ENCODE data around the gene PAQR5. TPM values are rescaled to one million over a fixed set of nuclear protein-coding genes. Genes with fewer than 3 reads are reported as not detected.

Gene PAQR5
- total RNA-seq, 6 experiments from 2014 or later, result 0.28 to 3.0 (median 0.98) TPM

GRCh38 chr15:69316291-69316690 is 17.6 kb downstream of the PAQR5 start:
- WGBS (ENCODE audit: insufficient coverage, low coverage, low lambda C conversion rate, missing lambda C conversion rate), result 66% methylated on average over 7 of the region's 8 CpGs
- ATAC-seq (no peak), DNase-seq (no peak)
- Histone ChIP-seq H3K27ac (no peak overlapping the region), H3K36me3 (no peaks in the 10 kb centered on the region), H3K4me1 (no peaks in the 10 kb centered on the region), H3K4me3 (no peak overlapping the region), H3K9me3 (no peaks in the 10 kb centered on the region), H3K27me3 (no peaks in the 10 kb centered on the region)
- intact Hi-C loops (cut with DNase I), result no loop called here
- no peak for TF ChIP-seq POLR2A (IDR thresholded peaks at IDR 0.05)

GRCh38 chr15:69317392-69317841 is 18.7 kb downstream of the PAQR5 start:
- 33% methylated on average over 2 of the region's 5 CpGs for WGBS (ENCODE audit: insufficient coverage, low coverage, low lambda C conversion rate, missing lambda C conversion rate)
- ATAC-seq (peak in 2 of 4 donors; percentile 16 to 30), DNase-seq (no peak)
- intact Hi-C loops (cut with DNase I), result no loop called here
- TF ChIP-seq CTCF (IDR thresholded peaks at IDR 0.05) (no peak), POLR2A (IDR thresholded peaks at IDR 0.05) (no peak)
- no peaks in the 10 kb centered on the region for H3K27me3 ChIP-seq
- no peaks in the 10 kb centered on the region for H3K36me3 ChIP-seq
- no peaks in the 10 kb centered on the region for H3K4me1 ChIP-seq
- H3K27ac ChIP-seq, result no peak overlapping the region
- no peaks in the 10 kb centered on the region for H3K9me3 ChIP-seq
- no peak overlapping the region for H3K4me3 ChIP-seq

- WGBS (ENCODE audit: insufficient coverage, low coverage, low lambda C conversion rate, missing lambda C conversion rate), result 80% methylated on average over 1 of the region's 7 CpGs
- Histone ChIP-seq H3K4me3 (no peak overlapping the region), H3K27me3 (no peaks in the 10 kb centered on the region), H3K36me3 (no peaks in the 10 kb centered on the region), H3K4me1 (no peaks in the 10 kb centered on the region), H3K27ac (no peak overlapping the region), H3K9me3 (no peaks in the 10 kb centered on the region)
- no peak for TF ChIP-seq CTCF (IDR thresholded peaks at IDR 0.05)
- intact Hi-C loops (cut with DNase I), result no loop called here
- DNase-seq, result no peak
- no peak for ATAC-seq
Observed at GRCh38 chr15:69318033-69318432, 19.3 kb downstream of the PAQR5 start.

- DNase-seq (no peak), ATAC-seq (no peak)
- Histone ChIP-seq H3K36me3 (no peaks in the 10 kb centered on the region), H3K9me3 (no peaks in the 10 kb centered on the region), H3K4me1 (no peaks in the 10 kb centered on the region), H3K4me3 (no peak overlapping the region), H3K27ac (no peak overlapping the region), H3K27me3 (no peaks in the 10 kb centered on the region)
- intact Hi-C loops (cut with DNase I), result no loop called here
- WGBS (ENCODE audit: insufficient coverage, low coverage, low lambda C conversion rate, missing lambda C conversion rate), result 52% methylated on average over 5 of the region's 19 CpGs
- TF ChIP-seq POLR2A (IDR thresholded peaks at IDR 0.05) (no peak), CTCF (IDR thresholded peaks at IDR 0.05) (no peak)
Observed at GRCh38 chr15:69319384-69320375, 21.0 kb downstream of the PAQR5 start.

GRCh38 chr15:69320977-69321554 is 22.4 kb downstream of the PAQR5 start:
- TF ChIP-seq CTCF (IDR thresholded peaks at IDR 0.05) (no peak), POLR2A (IDR thresholded peaks at IDR 0.05) (no peak)
- no peaks in the 10 kb centered on the region for H3K36me3 ChIP-seq
- H3K9me3 ChIP-seq, result no peaks in the 10 kb centered on the region
- 47% methylated on average over 7 of the region's 7 CpGs for WGBS (ENCODE audit: insufficient coverage, low coverage, low lambda C conversion rate, missing lambda C conversion rate)
- no peaks in the 10 kb centered on the region for H3K27me3 ChIP-seq
- H3K4me1 ChIP-seq, result no peaks in the 10 kb centered on the region
- no peak overlapping the region for H3K4me3 ChIP-seq
- intact Hi-C loops (cut with DNase I), result no loop called here
- ATAC-seq (no peak), DNase-seq (no peak)
- no peak overlapping the region for H3K27ac ChIP-seq

Measured in right lobe of liver (tissue), 6 donors.